ENCODE measurements around the gene KRT83. TPM values are rescaled to one million over a fixed set of nuclear protein-coding genes. Genes with fewer than 3 reads are reported as not detected.

The KRT83 gene
- total and polyA plus RNA-seq, 3 donors from 2014 or later = 0.39 to 1.2 (median 0.44) TPM

DNA sequence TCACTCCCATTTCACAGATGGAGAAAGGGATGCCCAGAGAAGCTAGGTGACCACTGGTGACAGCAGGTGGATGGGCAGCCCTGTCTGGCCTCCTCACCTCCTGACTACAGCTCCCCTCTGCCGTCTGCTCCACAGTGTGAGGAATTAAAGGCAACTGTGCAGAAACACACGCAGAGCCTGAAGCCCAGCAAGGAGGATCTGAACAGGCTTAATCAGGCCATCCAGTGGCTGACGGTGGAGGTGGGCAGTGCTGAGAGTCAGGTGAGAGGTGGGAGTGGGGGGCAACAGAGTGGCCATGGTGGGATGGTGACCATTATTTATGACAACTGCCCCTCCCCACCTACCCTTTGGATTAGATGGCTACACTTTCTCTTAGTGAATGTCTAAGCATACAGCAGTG, 45.5 kb downstream of the KRT83 start:
- DNase-seq = no peak
- intact Hi-C loops (cut with DNase I; ENCODE audit: low total_unique reads) = no loop called here
- Histone ChIP-seq H3K27me3 (no peaks in the 10 kb centered on the region), H3K27ac (no peak overlapping the region), H3K36me3 (ENCODE audit: low read depth, missing control alignments) (no peaks in the 10 kb centered on the region), H3K9me3 (no peaks in the 10 kb centered on the region), H3K4me1 (no peaks in the 10 kb centered on the region), H3K4me3 (no peak overlapping the region)
- 78 to 88% methylated on average over 3 of the region's 3 CpGs for WGBS, 2 donors
- TF ChIP-seq, protein P1, sequence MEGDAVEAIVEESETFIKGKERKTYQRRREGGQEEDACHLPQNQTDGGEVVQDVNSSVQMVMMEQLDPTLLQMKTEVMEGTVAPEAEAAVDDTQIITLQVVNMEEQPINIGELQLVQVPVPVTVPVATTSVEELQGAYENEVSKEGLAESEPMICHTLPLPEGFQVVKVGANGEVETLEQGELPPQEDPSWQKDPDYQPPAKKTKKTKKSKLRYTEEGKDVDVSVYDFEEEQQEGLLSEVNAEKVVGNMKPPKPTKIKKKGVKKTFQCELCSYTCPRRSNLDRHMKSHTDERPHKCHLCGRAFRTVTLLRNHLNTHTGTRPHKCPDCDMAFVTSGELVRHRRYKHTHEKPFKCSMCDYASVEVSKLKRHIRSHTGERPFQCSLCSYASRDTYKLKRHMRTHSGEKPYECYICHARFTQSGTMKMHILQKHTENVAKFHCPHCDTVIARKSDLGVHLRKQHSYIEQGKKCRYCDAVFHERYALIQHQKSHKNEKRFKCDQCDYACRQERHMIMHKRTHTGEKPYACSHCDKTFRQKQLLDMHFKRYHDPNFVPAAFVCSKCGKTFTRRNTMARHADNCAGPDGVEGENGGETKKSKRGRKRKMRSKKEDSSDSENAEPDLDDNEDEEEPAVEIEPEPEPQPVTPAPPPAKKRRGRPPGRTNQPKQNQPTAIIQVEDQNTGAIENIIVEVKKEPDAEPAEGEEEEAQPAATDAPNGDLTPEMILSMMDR (IDR thresholded peaks at IDR 0.05) = no peak
- no peak for TF ChIP-seq POLR2A (IDR thresholded peaks at IDR 0.05)

GRCh38 chr12:52274521-52275120, 46.6 kb downstream of the KRT83 start, which contains the start of gene KRT86:
TSS of gene KRT86 (plus strand) at chr12:52274645. CDS start at chr12:52301917, 27,272 bp downstream.
- TF ChIP-seq POLR2A (IDR thresholded peaks at IDR 0.05) = no peak
- TF ChIP-seq, protein P1 (IDR thresholded peaks at IDR 0.05) = no peak
- Histone ChIP-seq H3K36me3 (ENCODE audit: low read depth, missing control alignments) (no peaks in the 10 kb centered on the region), H3K27me3 (no peaks in the 10 kb centered on the region), H3K4me3 (no peak within 1 kb of the TSS), H3K4me1 (no peaks in the 10 kb centered on the region), H3K27ac (no peak within 1 kb of the TSS), H3K9me3 (no peaks in the 10 kb centered on the region)
- no peak for DNase-seq
- intact Hi-C loops (cut with DNase I; ENCODE audit: low total_unique reads) = no loop called here
- 63 to 77% methylated on average over 3 of the region's 3 CpGs for WGBS, 2 donors

DNA sequence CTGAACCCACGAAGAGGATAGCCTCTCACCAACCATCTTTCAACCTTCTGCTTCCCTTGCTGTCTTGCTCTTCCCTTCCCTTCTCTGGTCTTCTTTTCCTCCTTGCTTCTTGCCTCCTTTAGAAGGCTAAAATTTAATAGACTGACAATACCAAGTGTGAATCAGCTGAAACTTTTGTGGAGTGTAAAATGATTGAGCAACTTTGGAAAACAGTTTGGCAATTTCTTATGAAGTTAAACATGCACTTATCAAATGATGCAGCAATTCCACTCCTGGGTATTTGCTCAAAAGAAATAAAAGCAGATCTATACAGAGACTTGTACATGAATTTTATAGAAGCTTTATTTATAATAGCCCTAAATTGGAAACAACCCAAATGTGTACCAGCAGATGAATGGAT, 50.0 kb downstream of the KRT83 start:
- DNase-seq = no peak
- Histone ChIP-seq H3K36me3 (ENCODE audit: low read depth, missing control alignments) (no peaks in the 10 kb centered on the region), H3K4me3 (no peak overlapping the region), H3K27me3 (no peaks in the 10 kb centered on the region), H3K4me1 (no peaks in the 10 kb centered on the region), H3K27ac (no peak overlapping the region), H3K9me3 (no peaks in the 10 kb centered on the region)
- WGBS, 2 donors = 91 to 92% methylated on average over 1 of the region's 1 CpG
- no peak for TF ChIP-seq POLR2A (IDR thresholded peaks at IDR 0.05)
- TF ChIP-seq, protein P1 (IDR thresholded peaks at IDR 0.05) = no peak
- intact Hi-C loops (cut with DNase I; ENCODE audit: low total_unique reads) = no loop called here

GRCh38 chr12:52270541-52271070, 50.6 kb downstream of the KRT83 start:
- 87 to 92% methylated on average over 4 to 6 of the region's 6 CpGs for WGBS, 2 donors
- Histone ChIP-seq H3K4me3 (no peak overlapping the region), H3K9me3 (no peaks in the 10 kb centered on the region), H3K27ac (no peak overlapping the region), H3K27me3 (no peaks in the 10 kb centered on the region), H3K4me1 (no peaks in the 10 kb centered on the region), H3K36me3 (ENCODE audit: low read depth, missing control alignments) (no peaks in the 10 kb centered on the region)
- DNase-seq = no peak
- intact Hi-C loops (cut with DNase I; ENCODE audit: low total_unique reads) = no loop called here
- TF ChIP-seq, protein P1 (IDR thresholded peaks at IDR 0.05) = no peak
- no peak for TF ChIP-seq POLR2A (IDR thresholded peaks at IDR 0.05)

DNA sequence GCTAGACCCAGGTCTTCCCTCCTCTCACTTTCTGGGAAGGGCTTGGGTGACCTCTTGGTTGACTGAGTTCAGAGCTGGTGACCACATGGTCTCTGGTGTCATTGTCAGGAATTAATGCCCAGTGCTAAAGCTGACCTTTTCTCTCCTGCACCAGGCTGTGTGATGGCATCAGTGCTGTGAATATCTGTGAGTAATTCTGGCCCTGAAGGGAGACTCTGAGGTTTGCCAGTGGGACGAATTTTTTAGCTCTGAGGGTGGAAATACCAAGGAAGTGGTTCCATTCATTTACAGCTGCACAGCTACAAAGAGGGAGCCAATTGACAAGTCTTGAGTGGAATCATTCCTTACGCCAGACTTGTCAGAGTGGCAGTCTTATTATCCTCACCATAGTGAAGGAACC, 53.0 kb downstream of the KRT83 start:
- Histone ChIP-seq H3K4me3 (no peak overlapping the region), H3K27ac (no peak overlapping the region), H3K36me3 (ENCODE audit: low read depth, missing control alignments) (no peaks in the 10 kb centered on the region), H3K4me1 (no peaks in the 10 kb centered on the region), H3K9me3 (no peaks in the 10 kb centered on the region), H3K27me3 (no peaks in the 10 kb centered on the region)
- TF ChIP-seq, protein P1 (IDR thresholded peaks at IDR 0.05) = no peak
- TF ChIP-seq POLR2A (IDR thresholded peaks at IDR 0.05) = no peak
- DNase-seq = no peak
- 89 to 96% methylated on average over 2 of the region's 2 CpGs for WGBS, 2 donors
- intact Hi-C loops (cut with DNase I; ENCODE audit: low total_unique reads) = no loop called here

Measured in testis (tissue), 3 donors.